Brain microvascular endothelial cell (primary cell): ENCODE measurements around the gene CNTNAP2.

Experiments used
- DNase-seq: peaks from one replicate; pipeline ENCODE4 v3.0.0-alpha.2; 2020
- H3K27ac ChIP-seq: fragments of 250-450 bp; sonication (Bioruptor Pico); 2 replicates; pipeline ENCODE4 v1.5.1; 2020; ENCODE audit warnings: mild to moderate bottlenecking, moderate library complexity
- H3K27me3 ChIP-seq: fragments of 250-450 bp; sonication (Bioruptor Pico); replicated peaks from 2 replicates; pipeline ENCODE4 v1.5.1; 2020; ENCODE audit warnings: mild to moderate bottlenecking
- H3K36me3 ChIP-seq: fragments of 250-450 bp; sonication (Bioruptor Pico); replicated peaks from 2 replicates; pipeline ENCODE4 v1.5.1; 2020; ENCODE audit warnings: mild to moderate bottlenecking
- H3K4me3 ChIP-seq: 2 replicates; pipeline ENCODE4 v1.5.1; 2011; ENCODE audit warnings: low read depth, mild to moderate bottlenecking, control low read depth, low read length, moderate library complexity
- CTCF ChIP-seq: IDR thresholded peaks from 2 replicates; pipeline ENCODE4 v1.5.1; 2011; ENCODE audit warnings: low read depth, mild to moderate bottlenecking, moderate library complexity, low read length, control low read depth, inconsistent platforms; ENCODE audit errors: missing control alignments
- in situ Hi-C: cut with HindIII; loops from 2 replicates; pipeline ENCODE4 v1.10.0; 2017; ENCODE audit warnings: low sequenced_read_pairs, low pct_ligation_motif_present

The CNTNAP2 gene

DNA sequence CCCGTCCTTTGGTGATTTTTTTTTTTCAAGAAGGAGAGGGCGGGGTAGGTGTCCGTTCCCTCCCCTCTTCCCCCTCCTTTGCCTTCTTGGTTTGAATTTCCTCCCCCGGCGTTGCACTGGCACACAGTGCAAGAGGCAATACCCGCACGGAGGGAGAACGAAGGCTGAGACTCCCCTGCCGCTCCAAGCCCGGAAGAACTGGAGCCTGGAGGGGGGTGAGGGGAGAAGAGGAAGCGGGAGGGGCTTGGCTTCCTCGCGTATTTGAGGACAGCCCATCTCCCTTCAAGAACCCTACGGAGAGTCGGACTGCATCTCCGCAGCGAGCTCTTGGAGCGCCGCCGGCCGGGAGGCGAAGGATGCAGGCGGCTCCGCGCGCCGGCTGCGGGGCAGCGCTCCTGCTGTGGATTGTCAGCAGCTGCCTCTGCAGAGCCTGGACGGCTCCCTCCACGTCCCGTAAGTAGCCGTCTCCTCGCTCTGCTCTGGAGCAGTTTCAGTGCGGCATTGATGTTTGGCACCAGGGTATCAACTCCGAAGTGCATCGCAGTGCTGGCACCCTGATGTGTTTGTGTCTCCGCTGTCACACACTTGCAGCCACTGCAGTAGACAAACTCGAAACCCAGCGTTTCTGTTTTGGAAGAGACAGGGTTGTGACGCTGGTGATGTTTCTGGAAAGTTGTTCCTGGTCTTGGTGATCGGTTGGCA, at the start of gene CNTNAP2:
TSS of gene CNTNAP2 (plus strand) at position 281 of the 702 bp plus-strand sequence. CDS start at position 357, 76 bp downstream.
- Histone ChIP-seq H3K36me3 (no peaks in the 10 kb centered on the region), H3K27me3 (no peaks in the 10 kb centered on the region), H3K4me3 (peak within 1 kb of the TSS; percentile 62), H3K27ac (no peak within 1 kb of the TSS)
- no peak for TF ChIP-seq CTCF
- peak; percentile 35 for DNase-seq
- in situ Hi-C loops, result no loop called here

- in situ Hi-C loops, result no loop called here
- Histone ChIP-seq H3K27ac (no peak overlapping the region), H3K27me3 (no peaks in the 10 kb centered on the region), H3K36me3 (no peaks in the 10 kb centered on the region), H3K4me3 (no peak overlapping the region)
- DNase-seq, result no peak
- TF ChIP-seq CTCF, result no peak
These were observed 48.7 kb upstream of the CNTNAP2 start for GRCh38 chr7:146067880-146068279.

- H3K4me3 ChIP-seq, result no peak overlapping the region
- no peak overlapping the region for H3K27ac ChIP-seq
- H3K27me3 ChIP-seq, result no peaks in the 10 kb centered on the region
- in situ Hi-C loops, result no loop called here
- no peak for TF ChIP-seq CTCF
- no peaks in the 10 kb centered on the region for H3K36me3 ChIP-seq
- DNase-seq, result no peak
These were observed 42.3 kb upstream of the CNTNAP2 start for GRCh38 chr7:146074195-146074765.

- Histone ChIP-seq H3K4me3 (no peak overlapping the region), H3K27ac (no peak overlapping the region), H3K36me3 (no peaks in the 10 kb centered on the region), H3K27me3 (no peaks in the 10 kb centered on the region)
- in situ Hi-C loops, result no loop called here
- DNase-seq, result no peak
- no peak for TF ChIP-seq CTCF
These were observed 40.3 kb upstream of the CNTNAP2 start for GRCh38 chr7:146076344-146076743.

GRCh38 chr7:146084086-146084485, 32.5 kb upstream of the CNTNAP2 start:
- H3K27ac ChIP-seq, result no peak overlapping the region
- in situ Hi-C loops, result no loop called here
- no peaks in the 10 kb centered on the region for H3K36me3 ChIP-seq
- no peak overlapping the region for H3K4me3 ChIP-seq
- TF ChIP-seq CTCF, result no peak
- no peak for DNase-seq
- H3K27me3 ChIP-seq, result no peaks in the 10 kb centered on the region
